ENCODE results near the gene POU6F2. TPM values are rescaled to one million over a fixed set of nuclear protein-coding genes. Genes with fewer than 3 reads are reported as not detected.

Gene POU6F2
- total and polyA plus RNA-seq, 2 donors (not counting 1 experiment from before 2014, with no cell fraction given), result 0.47 TPM; not detected in 1

DNA sequence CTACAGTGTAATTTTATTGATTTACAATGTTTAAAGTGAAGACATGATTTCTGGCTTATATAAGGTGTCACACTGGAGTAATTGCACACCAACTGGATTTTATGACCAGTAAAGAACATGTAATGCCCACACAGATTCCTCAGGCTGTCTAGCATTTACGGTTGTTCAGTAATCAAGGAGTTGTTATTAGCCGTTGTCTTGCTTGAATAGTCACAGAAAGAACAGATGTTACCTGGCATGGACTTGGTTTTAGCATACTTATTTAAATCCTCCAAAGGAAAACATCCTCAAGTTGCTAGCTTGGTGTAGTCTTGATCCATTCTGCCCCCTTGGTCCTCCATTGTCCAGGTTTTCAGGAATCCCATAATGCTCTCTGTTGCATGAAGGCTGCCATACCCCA lies 65.8 kb downstream of the POU6F2 start:
- H3K36me3 ChIP-seq (replicated peaks in 1 of 2; ENCODE audit: control extremely low read depth in 1 of 2, control insufficient read depth in 1 of 2, extremely low read depth in 1 of 2, insufficient read depth in 2 of 2, low read length in 1 of 2), result no peaks in the 10 kb centered on the region
- no peaks in the 10 kb centered on the region for H4K20me1 ChIP-seq (ENCODE audit: control insufficient read depth, insufficient read depth, low read length, poor library complexity, severe bottlenecking)
- Mint-ChIP-seq H3K9me3 (ENCODE audit: insufficient read depth) (no peaks in the 10 kb centered on the region), H3K27ac (no peak overlapping the region), H3K27me3 (no peaks in the 10 kb centered on the region), H3K4me3 (no peak overlapping the region), H3K4me1 (no peaks in the 10 kb centered on the region)
- ChIA-PET CTCF (no interaction called here), POLR2A (no interaction called here)
- no peak overlapping the region for H2AFZ ChIP-seq (ENCODE audit: insufficient read depth, low read depth, low read length, poor library complexity, severe bottlenecking)
- H3K27ac ChIP-seq (ENCODE audit: low read length in 2 of 2), result no peak overlapping the region
- no peaks in the 10 kb centered on the region for H3K9me3 ChIP-seq (ENCODE audit: control extremely low read depth in 1 of 3, control insufficient read depth in 2 of 3, insufficient read depth in 1 of 3, low read length in 2 of 3)
- TF ChIP-seq EZH2 (IDR thresholded peaks at IDR 0.05; ENCODE audit: borderline replicate concordance, insufficient read depth, low read depth, low read length, poor library complexity, severe bottlenecking), result no peak
- DNase-seq (no peak), ATAC-seq (ENCODE audit: low read depth) (no peak)
- no peak overlapping the region for H3K9ac ChIP-seq (ENCODE audit: low read length)
- H3K79me2 ChIP-seq (ENCODE audit: control insufficient read depth, insufficient read depth, low read length), result no peaks in the 10 kb centered on the region
- H3K4me3 ChIP-seq (ENCODE audit: control extremely low read depth in 1 of 5, extremely low read depth in 1 of 5, insufficient read depth in 1 of 5, low read depth in 2 of 5, low read length in 4 of 5), result no peak overlapping the region
- intact Hi-C loops (cut with micrococcal nuclease), result no loop called here
- no peak overlapping the region for H3K4me2 ChIP-seq (replicated peaks; ENCODE audit: low read depth, low read length, poor library complexity, severe bottlenecking)
- no peaks in the 10 kb centered on the region for H3K4me1 ChIP-seq (ENCODE audit: control insufficient read depth in 2 of 2, insufficient read depth in 2 of 2, low read length in 2 of 2)
- H3K27me3 ChIP-seq (replicated peaks in 1 of 4; ENCODE audit: control extremely low read depth in 1 of 4, control insufficient read depth in 3 of 4, insufficient read depth in 4 of 4, low read length in 3 of 4), result peaks cover 0 to 2% (median 0%) of the 10 kb centered on the region in 4 experiments
- no CpG with 5 or more reads among the region's 2 CpGs for WGBS (ENCODE audit: insufficient coverage)

DNA sequence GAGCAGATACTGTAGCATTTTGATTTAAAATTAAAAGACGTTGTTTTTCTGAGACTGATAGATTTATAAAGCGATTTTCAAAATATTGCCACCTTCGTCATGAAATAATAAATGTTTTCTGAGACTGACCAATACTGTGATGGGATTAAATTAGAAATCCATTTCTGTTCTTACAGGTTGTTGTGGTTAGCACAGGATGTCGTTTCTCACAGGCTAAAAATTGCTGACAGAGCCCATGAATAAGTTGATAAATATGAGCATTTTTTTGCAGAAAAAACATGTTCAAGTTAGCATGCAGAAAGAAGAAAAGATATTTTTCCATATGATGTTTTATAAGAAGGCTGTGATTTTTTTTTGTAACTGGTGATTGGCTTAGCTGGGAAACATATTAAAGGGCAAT lies 66.8 kb downstream of the POU6F2 start:
- no peak for DNase-seq
- Histone ChIP-seq H3K4me3 (ENCODE audit: control extremely low read depth in 1 of 5, extremely low read depth in 1 of 5, insufficient read depth in 1 of 5, low read depth in 2 of 5, low read length in 4 of 5) (no peak overlapping the region), H3K27me3 (replicated peaks in 1 of 4; ENCODE audit: control extremely low read depth in 1 of 4, control insufficient read depth in 3 of 4, insufficient read depth in 4 of 4, low read length in 3 of 4) (no peaks in the 10 kb centered on the region), H3K79me2 (ENCODE audit: control insufficient read depth, insufficient read depth, low read length) (no peaks in the 10 kb centered on the region), H4K20me1 (ENCODE audit: control insufficient read depth, insufficient read depth, low read length, poor library complexity, severe bottlenecking) (no peaks in the 10 kb centered on the region), H3K4me1 (ENCODE audit: control insufficient read depth in 2 of 2, insufficient read depth in 2 of 2, low read length in 2 of 2) (no peaks in the 10 kb centered on the region), H3K27ac (ENCODE audit: low read length in 2 of 2) (no peak overlapping the region), H3K36me3 (replicated peaks in 1 of 2; ENCODE audit: control extremely low read depth in 1 of 2, control insufficient read depth in 1 of 2, extremely low read depth in 1 of 2, insufficient read depth in 2 of 2, low read length in 1 of 2) (no peaks in the 10 kb centered on the region), H3K4me2 (replicated peaks; ENCODE audit: low read depth, low read length, poor library complexity, severe bottlenecking) (no peak overlapping the region), H2AFZ (ENCODE audit: insufficient read depth, low read depth, low read length, poor library complexity, severe bottlenecking) (no peak overlapping the region), H3K9me3 (ENCODE audit: control extremely low read depth in 1 of 3, control insufficient read depth in 2 of 3, insufficient read depth in 1 of 3, low read length in 2 of 3) (no peaks in the 10 kb centered on the region), H3K9ac (ENCODE audit: low read length) (no peak overlapping the region)
- Mint-ChIP-seq H3K4me3 (no peak overlapping the region), H3K4me1 (no peaks in the 10 kb centered on the region), H3K27ac (no peak overlapping the region), H3K27me3 (peaks cover 4% of the 10 kb centered on the region), H3K9me3 (ENCODE audit: insufficient read depth) (no peaks in the 10 kb centered on the region)
- TF ChIP-seq EZH2 (IDR thresholded peaks at IDR 0.05; ENCODE audit: borderline replicate concordance, insufficient read depth, low read depth, low read length, poor library complexity, severe bottlenecking), result no peak
- TF ChIP-seq, protein P1, sequence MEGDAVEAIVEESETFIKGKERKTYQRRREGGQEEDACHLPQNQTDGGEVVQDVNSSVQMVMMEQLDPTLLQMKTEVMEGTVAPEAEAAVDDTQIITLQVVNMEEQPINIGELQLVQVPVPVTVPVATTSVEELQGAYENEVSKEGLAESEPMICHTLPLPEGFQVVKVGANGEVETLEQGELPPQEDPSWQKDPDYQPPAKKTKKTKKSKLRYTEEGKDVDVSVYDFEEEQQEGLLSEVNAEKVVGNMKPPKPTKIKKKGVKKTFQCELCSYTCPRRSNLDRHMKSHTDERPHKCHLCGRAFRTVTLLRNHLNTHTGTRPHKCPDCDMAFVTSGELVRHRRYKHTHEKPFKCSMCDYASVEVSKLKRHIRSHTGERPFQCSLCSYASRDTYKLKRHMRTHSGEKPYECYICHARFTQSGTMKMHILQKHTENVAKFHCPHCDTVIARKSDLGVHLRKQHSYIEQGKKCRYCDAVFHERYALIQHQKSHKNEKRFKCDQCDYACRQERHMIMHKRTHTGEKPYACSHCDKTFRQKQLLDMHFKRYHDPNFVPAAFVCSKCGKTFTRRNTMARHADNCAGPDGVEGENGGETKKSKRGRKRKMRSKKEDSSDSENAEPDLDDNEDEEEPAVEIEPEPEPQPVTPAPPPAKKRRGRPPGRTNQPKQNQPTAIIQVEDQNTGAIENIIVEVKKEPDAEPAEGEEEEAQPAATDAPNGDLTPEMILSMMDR (IDR thresholded peaks at IDR 0.05), result no peak
- ChIA-PET POLR2A (no interaction called here), CTCF (no interaction called here)
- intact Hi-C loops (cut with micrococcal nuclease), result no loop called here
- 0% methylated on average over 1 of the region's 4 CpGs for WGBS (ENCODE audit: insufficient coverage)
- no peak for ATAC-seq (ENCODE audit: low read depth)
